NCI-H526 (cell line): Measurements from ENCODE around the gene KIDINS220.
A peak's percentile ranks its signal among the peaks of the same experiment; 100 is the strongest.
"Not testable (repeated sequence)": the region's sequence is repeated elsewhere in the genome, so short reads cannot be mapped to it uniquely, and the experiment has no call there.

Experiments used
- DNase-seq, 2 experiments: peaks; one replicate each; lab custom pipeline; 2025; lab: John Stamatoyannopoulos, UW

KIDINS220 gene

GRCh38 chr2:8754106-8754776 lies 83.2 kb downstream of the KIDINS220 start:
- DNase-seq = peak in 1 of 2 experiments; percentile 6

- DNase-seq = no peak
Measured at GRCh38 chr2:8753609-8754008, 83.8 kb downstream of the KIDINS220 start.

GRCh38 chr2:8752385-8752784 lies 85.0 kb downstream of the KIDINS220 start:
- no peak for DNase-seq

GRCh38 chr2:8750221-8750620 lies 87.2 kb downstream of the KIDINS220 start:
- no peak for DNase-seq

GRCh38 chr2:8743261-8743660 lies 94.2 kb downstream of the KIDINS220 start:
- DNase-seq = no peak

GRCh38 chr2:8740136-8740535 lies 97.3 kb downstream of the KIDINS220 start:
- no peak for DNase-seq

- DNase-seq = no peak
Measured at GRCh38 chr2:8737571-8738175, 99.7 kb downstream of the KIDINS220 start.

GRCh38 chr2:8732601-8733000 lies 104.8 kb downstream of the KIDINS220 start:
- no peak for DNase-seq

GRCh38 chr2:8729939-8730338 lies 107.5 kb downstream of the KIDINS220 start:
- DNase-seq = no peak

GRCh38 chr2:8729101-8729500 lies 108.3 kb downstream of the KIDINS220 start:
- DNase-seq = not testable (repeated sequence)

- no peak for DNase-seq
Measured at GRCh38 chr2:8728305-8729015, 109.0 kb downstream of the KIDINS220 start.

GRCh38 chr2:8725838-8726237 lies 111.6 kb downstream of the KIDINS220 start:
- no peak for DNase-seq

GRCh38 chr2:8722986-8723385 lies 114.4 kb downstream of the KIDINS220 start:
- DNase-seq = no peak

- no peak for DNase-seq
Measured at GRCh38 chr2:8721410-8721809, 116.0 kb downstream of the KIDINS220 start.

GRCh38 chr2:8720741-8721140 lies 116.7 kb downstream of the KIDINS220 start:
- DNase-seq = no peak

GRCh38 chr2:8719528-8719927 lies 117.9 kb downstream of the KIDINS220 start:
- DNase-seq = no peak

GRCh38 chr2:8714971-8715370 lies 122.4 kb downstream of the KIDINS220 start:
- no peak for DNase-seq

- no peak for DNase-seq
Measured at GRCh38 chr2:8714283-8714682, 123.1 kb downstream of the KIDINS220 start.

- DNase-seq = no peak
Measured at GRCh38 chr2:8710951-8711350, 126.5 kb downstream of the KIDINS220 start.

GRCh38 chr2:8709611-8710010 lies 127.8 kb downstream of the KIDINS220 start:
- DNase-seq = no peak

- no peak for DNase-seq
Measured at GRCh38 chr2:8704906-8705305, 132.5 kb downstream of the KIDINS220 start.

GRCh38 chr2:8701681-8702379 lies 135.6 kb downstream of the KIDINS220 start:
- no peak for DNase-seq

- no peak for DNase-seq
Measured at GRCh38 chr2:8699839-8700238, 137.6 kb downstream of the KIDINS220 start.
